GM19328 (cell line): ENCODE measurements around the gene SLC1A4.
"Not testable (repeated sequence)": the region's sequence is repeated elsewhere in the genome, so short reads cannot be mapped to it uniquely, and the experiment has no call there.

ENCODE experiments used
- ATAC-seq: cut with Tn5 transposase; IDR thresholded peaks from one replicate; pipeline ENCODE4 v1.9.1; 2021; ENCODE audit warnings: mild to moderate bottlenecking, moderate library complexity; ENCODE audit not compliant: unreplicated experiment

The SLC1A4 gene

DNA sequence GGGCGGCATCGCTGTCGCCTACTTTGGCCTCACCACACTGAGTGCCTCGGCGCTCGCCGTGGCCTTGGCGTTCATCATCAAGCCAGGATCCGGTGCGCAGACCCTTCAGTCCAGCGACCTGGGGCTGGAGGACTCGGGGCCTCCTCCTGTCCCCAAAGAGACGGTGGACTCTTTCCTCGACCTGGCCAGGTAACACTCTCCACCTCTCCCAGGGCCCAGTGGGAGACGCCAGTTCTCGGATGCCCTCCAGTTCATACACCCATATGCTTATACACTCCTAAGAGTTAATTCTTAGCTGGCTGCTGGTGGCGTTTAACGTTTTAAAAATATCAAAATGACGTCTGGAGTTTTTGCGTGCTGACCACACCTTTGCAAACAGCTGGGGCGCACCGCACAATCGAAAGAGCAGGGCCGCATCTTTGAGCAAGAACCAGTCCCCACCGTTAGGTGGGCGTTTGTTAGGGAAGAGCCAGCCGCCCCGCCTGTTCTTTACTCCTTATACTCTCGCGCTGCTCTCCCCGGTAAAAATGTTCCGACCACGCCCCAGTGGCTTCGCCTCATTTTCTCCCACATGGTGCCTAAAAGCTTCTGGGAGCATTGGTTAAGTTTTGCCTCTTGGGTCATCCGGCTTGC is 899 bp downstream of the SLC1A4 start:
- ATAC-seq: no peak

DNA sequence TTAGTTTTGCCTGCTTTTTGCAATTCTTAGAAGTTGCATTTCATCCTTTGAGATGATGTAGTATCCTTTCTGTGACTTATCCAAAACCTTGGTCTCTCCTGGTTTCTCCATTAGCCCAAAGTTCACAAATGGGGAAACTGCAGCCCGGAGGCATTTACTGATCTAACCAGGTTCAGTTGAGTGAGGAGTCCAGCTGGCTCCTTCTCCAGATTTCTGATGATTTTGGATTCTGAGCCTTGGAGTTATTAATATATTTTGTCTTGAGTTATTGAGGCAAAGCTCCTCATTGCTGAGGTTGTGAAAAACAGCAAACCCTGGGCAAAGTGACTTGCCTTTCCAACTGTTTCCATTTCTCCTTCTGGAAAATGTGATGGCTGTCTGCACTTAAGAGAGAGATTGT is 1.7 kb downstream of the SLC1A4 start:
- ATAC-seq: no peak

GRCh38 chr2:64992218-64992617 is 3.0 kb downstream of the SLC1A4 start:
- no peak for ATAC-seq

- no peak for ATAC-seq
These were observed 3.8 kb downstream of the SLC1A4 start for GRCh38 chr2:64992990-64993389.

DNA sequence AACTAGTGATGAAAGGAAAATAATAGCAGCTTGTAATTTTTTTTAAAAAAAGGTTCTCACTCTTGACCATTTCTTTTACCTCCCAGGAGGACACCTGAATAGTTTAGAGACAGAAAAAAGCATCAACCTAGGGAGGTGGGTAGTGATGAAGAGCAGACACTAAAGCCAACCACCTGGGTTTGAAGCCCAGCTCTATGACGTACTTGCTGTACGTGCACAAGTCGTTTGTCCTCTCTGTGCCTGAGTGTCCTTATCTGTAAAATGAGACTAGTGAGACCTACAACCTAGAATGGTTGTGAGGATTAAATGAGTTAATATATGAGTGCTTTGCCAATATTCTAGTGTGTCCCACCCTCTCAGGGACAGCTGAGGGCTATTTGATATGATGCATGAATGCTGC is 5.8 kb downstream of the SLC1A4 start:
- no peak for ATAC-seq

- no peak for ATAC-seq
These were observed 7.7 kb downstream of the SLC1A4 start for GRCh38 chr2:64996871-64997307.

DNA sequence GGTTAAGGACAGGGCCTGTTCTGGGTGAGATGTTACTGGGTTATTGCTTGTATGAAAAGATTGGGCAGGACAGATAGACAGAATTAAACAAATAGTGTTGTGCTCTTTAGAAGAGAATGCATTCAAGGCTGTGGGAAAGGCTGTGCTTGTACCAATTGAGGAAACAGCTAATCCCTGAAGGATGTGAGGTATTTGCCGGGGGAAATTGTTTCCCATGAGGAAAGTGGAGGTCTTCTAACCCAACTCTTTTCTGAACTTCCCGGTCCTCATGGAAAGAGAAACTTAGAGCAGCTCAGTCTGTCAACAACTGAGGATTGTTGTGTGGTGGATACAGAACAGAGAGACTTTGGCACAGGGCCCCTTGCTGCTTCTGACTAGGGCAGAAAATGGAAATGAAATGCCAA is 9.5 kb downstream of the SLC1A4 start:
- ATAC-seq: no peak

DNA sequence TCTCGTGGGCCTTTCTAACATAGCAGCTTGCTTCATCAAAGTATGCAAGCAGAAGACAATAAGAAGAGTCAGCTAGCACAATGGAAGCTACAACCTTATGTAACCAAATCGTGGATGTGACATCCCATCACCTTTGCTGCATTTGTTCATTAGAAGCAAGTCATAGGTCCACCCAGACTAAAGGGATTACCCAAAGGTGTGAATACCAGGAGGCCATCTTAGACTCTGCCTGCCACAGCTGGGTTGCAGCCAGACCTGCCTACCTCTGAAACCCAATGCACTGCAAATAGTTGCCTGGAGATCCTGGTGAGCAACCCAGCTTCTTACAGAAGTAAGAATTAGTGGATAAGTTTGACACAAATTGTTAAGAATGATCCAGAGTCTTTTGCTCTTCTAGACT is 10.6 kb downstream of the SLC1A4 start:
- ATAC-seq: no peak

DNA sequence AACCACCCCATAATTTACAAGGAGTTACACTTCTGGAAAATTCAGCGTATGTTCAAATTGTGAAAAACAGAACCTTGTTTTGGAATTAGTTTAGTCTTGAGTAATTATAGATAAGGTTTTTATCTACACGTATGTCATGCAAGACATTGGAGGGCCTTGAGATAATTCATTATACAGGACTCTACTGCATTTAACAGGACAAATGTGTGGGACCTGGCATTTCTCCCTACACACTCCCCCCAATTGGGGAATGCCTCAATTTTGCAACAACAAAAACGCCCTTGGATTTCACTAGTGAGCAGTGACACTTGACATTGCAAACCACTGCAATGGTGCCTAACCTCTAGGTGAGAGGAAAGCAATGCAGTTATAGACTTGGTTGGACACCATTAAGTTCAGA is 11.4 kb downstream of the SLC1A4 start:
- no peak for ATAC-seq

- no peak for ATAC-seq
These were observed 13.8 kb downstream of the SLC1A4 start for GRCh38 chr2:65003037-65003436.

DNA sequence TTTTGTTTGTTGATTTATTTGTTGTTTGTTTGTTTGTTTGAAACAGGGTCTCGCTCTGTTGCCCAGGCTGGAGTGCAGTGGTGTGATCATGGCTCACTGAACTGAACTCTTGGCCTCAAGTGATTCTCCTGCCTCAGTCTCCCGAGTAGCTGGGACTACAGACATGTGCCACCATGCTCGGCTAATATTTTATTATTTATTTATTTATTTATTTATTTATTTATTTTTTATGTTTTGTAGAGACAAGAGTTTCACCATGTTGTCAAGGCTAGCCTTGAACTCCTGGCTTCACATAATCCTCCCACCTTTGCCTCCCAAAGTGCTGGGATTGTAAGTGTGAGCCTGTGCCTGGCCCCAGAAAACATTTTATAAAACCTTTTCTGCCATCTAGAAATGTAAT is 15.0 kb downstream of the SLC1A4 start:
- not testable (repeated sequence) for ATAC-seq

GRCh38 chr2:65013776-65014175 is 24.6 kb downstream of the SLC1A4 start:
- ATAC-seq: no peak

DNA sequence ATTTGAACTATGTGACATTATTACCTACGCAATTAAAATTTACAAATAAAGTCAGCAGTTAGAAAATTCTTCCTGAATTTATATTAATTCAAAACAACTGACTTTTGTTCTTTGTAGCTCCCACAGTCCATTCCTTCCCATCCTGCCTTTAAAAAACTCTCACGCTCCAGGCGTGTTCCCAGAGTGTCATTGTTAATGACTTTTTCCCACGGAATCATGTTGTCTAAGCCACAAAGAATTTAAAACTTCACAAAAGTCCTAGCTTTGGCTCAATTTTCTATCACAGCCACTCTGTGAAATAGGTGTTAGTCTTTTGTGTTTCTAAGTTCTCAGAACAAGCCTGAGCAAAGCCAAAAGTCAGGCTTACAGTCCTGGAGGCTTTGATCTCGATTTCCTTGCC is 26.5 kb downstream of the SLC1A4 start:
- ATAC-seq: no peak

GRCh38 chr2:65016789-65017188 is 27.6 kb downstream of the SLC1A4 start:
- ATAC-seq: no peak

DNA sequence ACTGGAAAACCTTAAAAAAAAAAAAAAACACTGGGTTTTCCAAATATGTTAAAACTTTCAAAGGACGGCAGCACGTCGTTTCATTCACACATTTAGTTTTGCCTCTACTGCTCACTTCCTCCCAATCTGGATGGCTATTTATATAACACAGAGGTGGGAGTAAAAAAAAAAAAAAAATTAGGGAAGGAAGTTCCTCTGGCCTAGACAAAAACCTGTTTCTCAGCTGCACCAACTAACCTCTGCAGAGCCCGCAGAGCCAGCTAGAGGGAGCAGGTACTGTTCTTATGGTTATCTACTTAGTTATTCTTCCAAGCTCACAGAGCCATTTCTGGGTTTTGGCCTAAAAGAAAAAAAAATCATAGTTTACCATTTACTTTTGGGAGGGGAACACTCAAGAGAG is 28.1 kb downstream of the SLC1A4 start:
- ATAC-seq: no peak

DNA sequence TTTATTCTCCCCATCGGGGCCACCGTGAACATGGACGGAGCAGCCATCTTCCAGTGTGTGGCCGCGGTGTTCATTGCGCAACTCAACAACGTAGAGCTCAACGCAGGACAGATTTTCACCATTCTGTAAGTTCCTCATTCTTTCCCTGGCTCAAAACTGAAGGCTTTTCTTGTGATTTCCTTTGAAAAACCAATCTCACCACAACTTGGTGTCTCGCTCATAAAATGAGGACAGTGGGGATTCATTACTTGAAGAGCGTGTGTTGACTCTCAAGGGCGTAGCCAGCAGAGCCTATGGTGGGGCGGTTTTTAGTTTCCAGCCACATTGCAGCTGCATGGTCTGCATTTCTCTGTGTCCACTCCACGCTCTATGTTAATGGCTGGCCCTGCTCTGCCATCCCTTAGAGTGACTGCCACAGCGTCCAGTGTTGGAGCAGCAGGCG is 29.0 kb downstream of the SLC1A4 start:
- ATAC-seq: no peak

GRCh38 chr2:65019010-65019409 is 29.8 kb downstream of the SLC1A4 start:
- no peak for ATAC-seq

DNA sequence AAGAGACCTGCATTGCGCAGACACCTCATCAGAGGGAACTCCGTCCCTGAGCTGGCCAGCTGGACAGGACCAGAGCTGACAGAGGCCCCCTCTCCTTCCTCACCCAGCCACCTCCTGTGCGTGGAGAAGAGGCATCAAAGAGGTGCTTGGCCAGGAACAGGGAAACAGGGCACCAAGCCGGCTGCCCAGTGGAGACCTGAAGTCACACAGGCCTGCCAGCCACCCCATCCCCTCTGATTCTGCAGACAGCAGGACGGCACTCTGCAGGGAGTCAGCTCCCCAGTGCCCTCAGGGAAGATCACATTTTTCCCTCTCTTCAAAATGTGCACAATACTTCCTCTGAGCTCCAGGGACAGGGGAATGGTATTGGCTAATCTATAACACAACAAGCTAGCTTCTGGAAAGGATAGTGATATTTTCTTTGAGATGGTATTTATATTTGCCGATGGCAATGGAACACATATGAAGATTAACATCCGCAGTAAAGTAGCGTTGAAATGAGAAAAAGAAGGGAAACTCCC is 30.5 kb downstream of the SLC1A4 start:
- ATAC-seq: no peak

DNA sequence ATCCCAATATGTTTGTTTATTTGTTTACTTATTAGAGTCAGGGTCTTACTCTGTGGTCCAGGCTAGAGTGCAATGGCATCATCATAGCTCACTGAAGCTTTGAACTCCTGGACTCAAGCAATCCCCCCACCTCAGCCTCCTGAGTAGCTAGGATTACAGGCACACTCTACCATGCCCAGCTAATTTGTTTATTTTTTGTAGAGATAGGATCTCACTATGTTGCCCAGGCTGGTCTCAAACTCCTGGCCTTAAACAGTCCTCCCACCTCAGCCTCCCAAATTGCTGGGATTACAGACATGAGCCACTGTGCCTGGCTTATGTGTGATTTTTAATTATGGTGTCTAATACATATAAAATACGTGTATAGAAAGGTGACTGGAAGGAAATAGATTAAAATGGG is 31.1 kb downstream of the SLC1A4 start:
- not testable (repeated sequence) for ATAC-seq

- ATAC-seq: no peak
These were observed 31.8 kb downstream of the SLC1A4 start for GRCh38 chr2:65020943-65021528.

DNA sequence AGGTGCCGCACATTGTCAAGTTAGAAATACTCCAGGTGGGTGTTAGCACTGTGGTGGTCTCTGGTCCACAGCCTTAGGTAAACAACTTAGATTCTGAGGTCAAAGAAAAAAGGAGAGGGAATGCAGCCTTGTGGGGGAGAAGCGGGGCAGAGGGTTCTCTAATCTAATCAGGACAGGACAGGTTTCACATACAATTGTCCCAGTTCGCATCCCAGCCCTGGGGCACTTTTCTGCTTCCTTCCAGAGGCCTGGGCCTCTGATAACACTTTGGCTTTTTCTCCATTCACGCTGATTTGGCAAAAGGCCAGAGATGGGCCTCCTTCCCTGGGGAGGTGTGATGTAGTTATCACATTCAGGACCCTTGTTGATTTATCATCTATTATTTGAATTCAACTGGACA is 32.5 kb downstream of the SLC1A4 start:
- no peak for ATAC-seq

GRCh38 chr2:65022189-65022588 is 33.0 kb downstream of the SLC1A4 start:
- no peak for ATAC-seq

GRCh38 chr2:65023742-65024141 is 34.5 kb downstream of the SLC1A4 start:
- no peak for ATAC-seq
